HG03045 (cell line): ENCODE data around the gene LRRFIP2.

Source experiments
- ATAC-seq: cut with Tn5 transposase; IDR thresholded peaks from one replicate; pipeline ENCODE4 v1.9.1; 2021; ENCODE audit warnings: mild to moderate bottlenecking, moderate library complexity; ENCODE audit not compliant: unreplicated experiment

The LRRFIP2 gene

GRCh38 chr3:37117548-37117947, 56.8 kb downstream of the LRRFIP2 start:
- ATAC-seq: no peak

GRCh38 chr3:37116998-37117397, 57.4 kb downstream of the LRRFIP2 start:
- no peak for ATAC-seq

GRCh38 chr3:37115446-37115845, 58.9 kb downstream of the LRRFIP2 start:
- ATAC-seq: no peak

GRCh38 chr3:37114251-37115145, 59.9 kb downstream of the LRRFIP2 start:
- ATAC-seq: no peak

- ATAC-seq: no peak
These were observed 61.4 kb downstream of the LRRFIP2 start for GRCh38 chr3:37112987-37113386.

GRCh38 chr3:37111199-37111598, 63.2 kb downstream of the LRRFIP2 start:
- no peak for ATAC-seq

GRCh38 chr3:37107846-37108245, 66.5 kb downstream of the LRRFIP2 start:
- no peak for ATAC-seq

GRCh38 chr3:37103103-37103808, 71.1 kb downstream of the LRRFIP2 start:
- ATAC-seq: no peak

GRCh38 chr3:37100411-37100810, 74.0 kb downstream of the LRRFIP2 start:
- ATAC-seq: no peak

- no peak for ATAC-seq
These were observed 74.9 kb downstream of the LRRFIP2 start for GRCh38 chr3:37099469-37099868.

GRCh38 chr3:37098884-37099283, 75.5 kb downstream of the LRRFIP2 start:
- no peak for ATAC-seq

GRCh38 chr3:37097776-37098175, 76.6 kb downstream of the LRRFIP2 start:
- no peak for ATAC-seq

GRCh38 chr3:37096975-37097374, 77.4 kb downstream of the LRRFIP2 start:
- no peak for ATAC-seq

GRCh38 chr3:37096288-37096687, 78.1 kb downstream of the LRRFIP2 start:
- no peak for ATAC-seq

- no peak for ATAC-seq
These were observed 79.7 kb downstream of the LRRFIP2 start for GRCh38 chr3:37094636-37095035.

GRCh38 chr3:37093481-37093880, 80.9 kb downstream of the LRRFIP2 start:
- no peak for ATAC-seq

- ATAC-seq: no peak
These were observed 81.9 kb downstream of the LRRFIP2 start for GRCh38 chr3:37092484-37092883.

- ATAC-seq: no peak
These were observed 86.5 kb downstream of the LRRFIP2 start for GRCh38 chr3:37087870-37088269.

- ATAC-seq: no peak
These were observed 87.5 kb downstream of the LRRFIP2 start for GRCh38 chr3:37086918-37087317.

GRCh38 chr3:37082317-37082716, 92.1 kb downstream of the LRRFIP2 start:
- no peak for ATAC-seq

- no peak for ATAC-seq
These were observed 98.4 kb downstream of the LRRFIP2 start for GRCh38 chr3:37075955-37076354.

GRCh38 chr3:37074178-37074577, 100.2 kb downstream of the LRRFIP2 start:
- ATAC-seq: no peak
